NT2/D1 (cell line): ENCODE measurements around the gene TMEM132D.

Experiments used
- DNase-seq: peaks from one replicate; pipeline ENCODE4 v3.0.0-alpha.2; 2011; ENCODE audit warnings: low read depth, low spot score
- H3K27me3 ChIP-seq: 2 replicates; pipeline ENCODE4 v1.6.0; 2011; ENCODE audit warnings: mild to moderate bottlenecking; ENCODE audit not compliant: insufficient read length, insufficient read depth
- H3K36me3 ChIP-seq: 2 replicates; pipeline ENCODE4 v1.6.1; 2011; ENCODE audit warnings: mild to moderate bottlenecking, low read length, mixed read lengths; ENCODE audit not compliant: insufficient read depth, insufficient read length
- H3K4me1 ChIP-seq: 2 replicates; pipeline ENCODE4 v1.5.1; 2011; ENCODE audit not compliant: insufficient read depth, insufficient read length
- H3K4me3 ChIP-seq: 2 replicates; pipeline ENCODE4 v1.5.1; 2011; ENCODE audit warnings: low read depth; ENCODE audit not compliant: insufficient read length
- H3K9ac ChIP-seq: 2 replicates; pipeline ENCODE4 v1.6.0; 2011; ENCODE audit warnings: low read depth; ENCODE audit not compliant: insufficient read length
- H3K9me3 ChIP-seq: 2 replicates; pipeline ENCODE4 v1.5.1; 2011; ENCODE audit warnings: mild to moderate bottlenecking, low read length; ENCODE audit not compliant: insufficient read depth
- SUZ12 ChIP-seq: IDR thresholded peaks from 2 replicates; pipeline ENCODE4 v1.6.1; 2011; ENCODE audit not compliant: insufficient read length, insufficient read depth; ENCODE audit errors: extremely low read depth
- YY1 ChIP-seq: IDR thresholded peaks from 2 replicates; pipeline ENCODE4 v1.6.1; 2011; ENCODE audit not compliant: insufficient read length, insufficient read depth
- ZNF274 ChIP-seq: IDR thresholded peaks from 2 replicates; pipeline ENCODE4 v1.6.1; 2011; ENCODE audit warnings: mild to moderate bottlenecking, low read depth, low read length

The TMEM132D gene

DNA sequence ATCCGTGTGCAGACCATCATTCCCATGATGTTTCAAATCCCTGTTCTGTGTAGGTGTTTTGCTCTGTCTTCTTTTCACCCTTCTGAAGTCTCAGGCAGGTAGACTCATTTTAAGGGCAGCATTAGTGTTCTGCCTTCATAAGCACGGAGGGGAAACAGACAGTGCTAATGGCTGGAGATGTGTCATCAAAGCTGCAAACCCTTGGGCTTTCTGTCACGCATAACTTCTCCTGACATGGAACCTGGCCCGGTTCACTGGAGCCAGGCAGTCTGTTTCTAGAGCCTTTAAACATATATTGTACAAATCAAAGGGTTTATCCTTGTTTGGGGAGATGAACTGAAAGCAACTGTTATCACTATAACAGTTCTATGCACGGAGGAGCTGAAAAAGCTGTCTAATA, 141.4 kb downstream of the TMEM132D start:
- H3K9ac ChIP-seq = no peak overlapping the region
- TF ChIP-seq YY1 (no peak), ZNF274 (no peak), SUZ12 (no peak)
- no peak for DNase-seq
- no peaks in the 10 kb centered on the region for H3K36me3 ChIP-seq
- peaks cover 24% of the 10 kb centered on the region for H3K9me3 ChIP-seq
- no peaks in the 10 kb centered on the region for H3K4me1 ChIP-seq
- H3K27me3 ChIP-seq = no peaks in the 10 kb centered on the region
- H3K4me3 ChIP-seq = no peak overlapping the region

DNA sequence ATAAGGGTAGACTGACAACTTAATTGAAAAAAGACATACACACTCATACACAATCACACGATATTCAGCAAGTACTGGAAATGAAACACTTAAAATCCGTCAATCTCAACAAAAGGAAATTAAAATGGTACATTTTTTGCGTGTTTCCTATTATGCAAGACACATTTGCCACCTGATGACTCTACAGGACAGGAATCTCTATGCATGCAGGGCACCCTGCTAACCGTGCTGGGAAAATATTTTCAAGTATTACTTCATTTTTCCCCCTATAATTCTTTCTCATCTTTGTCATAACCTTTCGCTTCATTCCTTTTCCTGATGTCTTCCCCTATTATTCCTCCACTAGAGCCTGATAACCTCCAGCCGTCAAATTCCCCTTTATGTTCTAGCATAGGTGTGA, 150.2 kb downstream of the TMEM132D start:
- no peak overlapping the region for H3K4me3 ChIP-seq
- no peaks in the 10 kb centered on the region for H3K36me3 ChIP-seq
- H3K9ac ChIP-seq = no peak overlapping the region
- TF ChIP-seq YY1 = no peak
- TF ChIP-seq SUZ12 = no peak
- no peak for TF ChIP-seq ZNF274
- no peaks in the 10 kb centered on the region for H3K4me1 ChIP-seq
- no peak for DNase-seq
- H3K9me3 ChIP-seq = no peaks in the 10 kb centered on the region
- H3K27me3 ChIP-seq = no peaks in the 10 kb centered on the region

DNA sequence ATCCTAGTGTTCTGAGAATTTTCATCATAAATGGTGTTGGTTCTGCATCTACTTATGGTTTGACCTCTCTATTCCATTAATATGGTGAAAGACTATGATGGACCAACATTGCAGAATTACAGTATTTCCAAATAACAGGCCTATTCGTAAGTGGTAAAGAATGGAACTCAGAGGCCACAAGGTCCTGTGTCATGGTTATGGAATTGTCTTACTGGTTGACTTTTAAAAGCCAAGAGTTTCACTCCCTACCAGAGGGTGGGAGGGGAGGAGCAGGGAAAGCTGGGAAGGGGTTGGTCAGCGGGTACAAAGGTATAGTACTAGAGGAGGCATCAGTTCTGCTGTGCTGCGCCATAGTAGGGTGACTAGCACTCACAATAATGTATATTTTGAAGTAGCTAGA, 153.4 kb downstream of the TMEM132D start:
- H3K4me1 ChIP-seq = no peaks in the 10 kb centered on the region
- H3K36me3 ChIP-seq = no peaks in the 10 kb centered on the region
- no peak for DNase-seq
- H3K27me3 ChIP-seq = no peaks in the 10 kb centered on the region
- no peaks in the 10 kb centered on the region for H3K9me3 ChIP-seq
- H3K9ac ChIP-seq = no peak overlapping the region
- H3K4me3 ChIP-seq = no peak overlapping the region
- TF ChIP-seq YY1 = no peak
- TF ChIP-seq SUZ12 = no peak
- no peak for TF ChIP-seq ZNF274

DNA sequence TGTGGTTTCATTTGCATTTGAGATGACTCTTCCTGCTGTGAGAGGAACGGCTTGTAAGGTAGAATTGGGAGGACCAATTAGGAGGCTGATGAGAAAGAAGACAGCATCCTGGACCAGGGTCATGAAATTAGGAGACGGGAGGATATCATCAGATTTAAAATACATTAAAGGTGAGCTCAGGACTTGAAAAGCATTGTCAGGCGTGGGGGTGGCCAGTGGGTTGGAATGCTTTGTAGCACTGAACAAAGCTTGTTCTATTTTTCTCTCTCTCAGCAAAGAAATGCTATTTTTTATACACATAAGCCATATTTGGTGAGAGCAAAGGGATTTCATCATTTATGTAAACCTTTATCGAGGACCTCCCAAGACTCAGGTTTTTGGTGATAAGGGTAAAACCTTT, 157.5 kb downstream of the TMEM132D start:
- no peak for TF ChIP-seq ZNF274
- no peak for TF ChIP-seq SUZ12
- no peak for TF ChIP-seq YY1
- Histone ChIP-seq H3K4me1 (no peaks in the 10 kb centered on the region), H3K9me3 (0 out of 2 replicates have a peak, but pooled peaks cover 5% of the 10 kb centered on the region), H3K36me3 (no peaks in the 10 kb centered on the region), H3K27me3 (no peaks in the 10 kb centered on the region), H3K9ac (no peak overlapping the region), H3K4me3 (no peak overlapping the region)
- no peak for DNase-seq

DNA sequence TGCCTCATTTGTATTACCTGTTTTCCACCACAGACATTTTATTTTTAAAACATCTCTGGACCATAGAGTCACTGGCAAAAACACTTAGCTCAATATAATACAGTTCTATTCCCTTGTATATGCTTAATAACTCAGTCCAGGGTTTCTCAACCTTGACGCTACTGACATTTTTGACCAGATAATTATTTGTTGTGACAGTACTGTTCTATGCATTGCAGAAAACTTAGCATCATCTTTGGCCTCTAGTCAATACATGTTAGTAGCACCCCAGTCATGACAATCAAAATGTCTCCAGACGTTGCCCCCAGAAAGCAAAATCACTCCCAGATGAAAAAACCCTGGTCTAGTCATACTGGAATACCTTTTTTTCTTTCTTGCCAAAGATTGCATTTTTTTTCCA, 174.7 kb downstream of the TMEM132D start:
- no peak for DNase-seq
- Histone ChIP-seq H3K4me1 (no peaks in the 10 kb centered on the region), H3K9ac (no peak overlapping the region), H3K9me3 (peaks cover 19% of the 10 kb centered on the region; the same call in 1 of the 2 replicates), H3K36me3 (no peaks in the 10 kb centered on the region), H3K4me3 (no peak overlapping the region), H3K27me3 (no peaks in the 10 kb centered on the region)
- TF ChIP-seq SUZ12 (no peak), YY1 (no peak), ZNF274 (no peak)

DNA sequence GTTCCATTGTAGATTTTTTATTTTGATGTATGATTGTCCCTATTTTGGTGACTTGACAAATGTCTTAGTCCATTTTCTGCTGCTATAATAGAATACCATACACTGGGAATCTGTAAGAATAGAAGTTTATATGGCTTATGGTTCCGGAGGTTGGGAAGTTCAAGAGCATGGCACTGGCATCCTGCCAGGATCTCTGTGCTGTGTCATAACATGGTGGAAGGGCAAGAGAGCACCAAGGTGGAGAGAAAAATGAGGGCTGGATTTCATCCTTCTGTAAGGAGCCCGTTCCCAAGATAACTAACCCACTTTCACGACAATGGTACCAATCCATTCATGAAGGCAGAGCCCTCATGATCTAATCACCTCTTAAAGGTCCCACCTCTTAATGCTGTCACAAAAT, 176.7 kb downstream of the TMEM132D start:
- Histone ChIP-seq H3K27me3 (no peaks in the 10 kb centered on the region), H3K36me3 (no peaks in the 10 kb centered on the region), H3K4me1 (no peaks in the 10 kb centered on the region), H3K4me3 (no peak overlapping the region), H3K9ac (no peak overlapping the region), H3K9me3 (peaks cover 6% of the 10 kb centered on the region; the same call in 1 of the 2 replicates)
- no peak for TF ChIP-seq YY1
- no peak for DNase-seq

DNA sequence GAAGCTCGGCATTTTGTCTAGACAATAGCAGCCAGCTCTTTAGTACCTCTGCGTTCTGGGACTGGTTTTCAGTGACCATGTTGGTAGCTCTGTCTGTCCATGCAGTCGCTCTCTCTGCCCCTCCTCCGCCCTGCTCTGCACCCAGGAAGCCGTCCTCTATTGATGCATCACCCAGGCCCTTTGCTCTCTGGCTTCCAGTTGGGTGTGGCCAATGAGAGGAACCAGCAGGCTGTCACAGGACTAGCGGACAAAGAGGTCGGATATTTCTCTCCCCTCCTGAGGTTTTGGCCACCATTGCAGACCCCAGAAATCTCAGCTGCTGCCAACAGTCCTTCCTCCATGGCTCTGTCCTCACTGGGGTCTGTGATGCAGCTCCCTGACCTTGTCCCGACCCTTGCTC, 180.6 kb downstream of the TMEM132D start:
- no peak overlapping the region for H3K9ac ChIP-seq
- no peaks in the 10 kb centered on the region for H3K9me3 ChIP-seq
- H3K36me3 ChIP-seq = no peaks in the 10 kb centered on the region
- no peaks in the 10 kb centered on the region for H3K4me1 ChIP-seq
- TF ChIP-seq ZNF274 = no peak
- TF ChIP-seq SUZ12 = no peak
- no peak for TF ChIP-seq YY1
- H3K27me3 ChIP-seq = no peaks in the 10 kb centered on the region
- H3K4me3 ChIP-seq = no peak overlapping the region
- no peak for DNase-seq

DNA sequence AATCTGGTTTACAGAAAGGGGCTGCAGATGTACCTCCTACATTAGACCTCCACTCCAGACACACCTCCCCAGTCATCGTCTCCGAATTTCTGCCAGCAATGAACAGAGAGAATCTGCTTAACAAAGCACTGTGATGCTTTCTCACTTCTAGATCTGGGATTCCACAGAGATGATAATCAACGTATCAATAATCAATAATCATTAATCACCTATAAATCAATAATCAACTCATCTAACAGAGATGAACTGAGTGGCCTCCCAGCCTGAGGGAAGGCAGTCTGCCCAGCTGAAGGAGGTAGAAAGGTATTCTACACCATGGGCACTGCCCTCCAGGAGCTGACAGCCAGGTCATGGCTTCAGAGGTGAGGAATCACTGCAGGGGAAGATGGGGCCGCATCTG, 183.2 kb downstream of the TMEM132D start:
- Histone ChIP-seq H3K4me3 (no peak overlapping the region), H3K9ac (no peak overlapping the region), H3K9me3 (no peaks in the 10 kb centered on the region), H3K36me3 (no peaks in the 10 kb centered on the region), H3K4me1 (no peaks in the 10 kb centered on the region), H3K27me3 (no peaks in the 10 kb centered on the region)
- no peak for TF ChIP-seq ZNF274
- DNase-seq = no peak
